Skeletal muscle tissue (tissue), 4 donors: ENCODE data around the gene FOSL1. TPM values are rescaled to one million over a fixed set of nuclear protein-coding genes. Genes with fewer than 3 reads are reported as not detected.
A peak's percentile ranks its signal among the peaks of the same experiment; 100 is the strongest.

Experiments used
- H3K27ac ChIP-seq: one replicate; pipeline ENCODE4 v1.7.0; 2013; ENCODE audit warnings: mild to moderate bottlenecking, low read depth, low read length, inconsistent platforms
- H3K27me3 ChIP-seq, 3 donors: one replicate each; pipeline ENCODE4 v1.7.0; 2013; ENCODE audit warnings: low read length in 3 of 3; ENCODE audit not compliant: control insufficient read depth in 3 of 3, insufficient read depth in 3 of 3
- H3K36me3 ChIP-seq, 3 donors: one replicate each; pipeline ENCODE4 v1.7.0; 2013; ENCODE audit warnings: low read length in 3 of 3; ENCODE audit not compliant: control insufficient read depth in 3 of 3, insufficient read depth in 3 of 3
- H3K4me1 ChIP-seq, 3 donors: one replicate each; pipeline ENCODE4 v1.7.0; 2013; ENCODE audit warnings: low read length in 3 of 3, mild to moderate bottlenecking in 3 of 3; ENCODE audit not compliant: control insufficient read depth in 3 of 3, insufficient read depth in 3 of 3
- H3K4me3 ChIP-seq, 3 donors: one replicate each; pipeline ENCODE4 v1.7.0; 2013; ENCODE audit warnings: low read length in 3 of 3
- H3K9ac ChIP-seq, 3 donors: one replicate each; pipeline ENCODE4 v1.7.0; 2013; ENCODE audit warnings: low read length in 3 of 3, mild to moderate bottlenecking in 3 of 3, moderate library complexity in 2 of 3, low read depth in 1 of 3
- H3K9me3 ChIP-seq, 3 donors: one replicate each; pipeline ENCODE4 v1.7.0; 2013; ENCODE audit warnings: low read length in 3 of 3; ENCODE audit not compliant: control insufficient read depth in 3 of 3
- total RNA-seq: library from RNA; depleted of rRNA; stranded (reverse); fragments of >200 nt; gene quantifications from one replicate; pipeline ENCODE4 v1.2.3, GENCODE V29; 2014
- donor health status: Osteomylitis.

FOSL1 gene
- not detected for total RNA-seq

DNA sequence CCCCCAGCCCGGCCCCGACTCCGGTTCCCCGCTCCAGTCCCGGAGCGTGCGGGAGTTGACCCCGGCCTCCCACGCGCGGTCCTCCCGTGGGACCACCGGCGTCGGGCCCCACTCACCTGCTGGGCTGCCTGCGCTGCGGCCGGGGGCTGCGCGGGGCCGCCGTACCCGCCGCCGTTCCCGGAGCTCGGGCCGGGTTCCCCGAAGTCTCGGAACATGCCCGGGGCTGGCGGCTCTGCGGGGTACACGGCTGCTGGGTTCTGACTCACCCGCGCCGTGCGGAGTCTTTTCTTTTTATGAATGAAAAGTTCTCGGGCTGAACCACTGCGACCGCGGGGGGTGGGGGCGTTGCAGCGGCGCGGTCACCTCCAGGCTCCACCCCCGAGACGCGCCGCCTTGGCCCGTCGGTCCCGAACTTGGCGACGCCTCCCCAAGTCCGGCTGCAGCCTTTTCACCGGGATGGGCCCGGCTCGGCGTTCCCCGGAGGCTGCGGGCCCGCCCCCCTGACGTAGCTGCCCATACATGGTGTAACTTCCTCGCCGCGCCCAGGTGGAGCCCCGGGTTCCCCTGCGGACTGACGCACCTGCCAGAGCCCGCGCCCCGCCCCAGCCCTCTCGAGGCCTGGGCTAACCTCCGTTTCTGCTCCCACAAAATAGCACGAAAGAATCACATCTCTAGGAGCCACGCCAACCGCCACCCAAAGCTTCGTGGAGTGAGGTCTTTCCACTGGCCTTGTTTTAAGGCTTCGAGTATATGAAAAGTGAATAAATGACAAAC is at the start of gene FOSL1:
TSS of gene FOSL1 (minus strand) at position 264 of the 774 bp plus-strand sequence. CDS start at position 215, 49 bp downstream.
- no peaks in the 10 kb centered on the region for H3K9me3 ChIP-seq
- H3K4me1 ChIP-seq: peaks cover 6 to 9% (median 9%) of the 10 kb centered on the region in 3 donors
- H3K27ac ChIP-seq: no peak within 1 kb of the TSS
- H3K27me3 ChIP-seq: peaks cover 4 to 13% (median 11%) of the 10 kb centered on the region in 3 donors
- H3K36me3 ChIP-seq: no peaks in the 10 kb centered on the region
- H3K4me3 ChIP-seq: peak within 1 kb of the TSS; percentile 55 to 69 (median 61)
- H3K9ac ChIP-seq: peak within 1 kb of the TSS; percentile 43 to 59 (median 54)

DNA sequence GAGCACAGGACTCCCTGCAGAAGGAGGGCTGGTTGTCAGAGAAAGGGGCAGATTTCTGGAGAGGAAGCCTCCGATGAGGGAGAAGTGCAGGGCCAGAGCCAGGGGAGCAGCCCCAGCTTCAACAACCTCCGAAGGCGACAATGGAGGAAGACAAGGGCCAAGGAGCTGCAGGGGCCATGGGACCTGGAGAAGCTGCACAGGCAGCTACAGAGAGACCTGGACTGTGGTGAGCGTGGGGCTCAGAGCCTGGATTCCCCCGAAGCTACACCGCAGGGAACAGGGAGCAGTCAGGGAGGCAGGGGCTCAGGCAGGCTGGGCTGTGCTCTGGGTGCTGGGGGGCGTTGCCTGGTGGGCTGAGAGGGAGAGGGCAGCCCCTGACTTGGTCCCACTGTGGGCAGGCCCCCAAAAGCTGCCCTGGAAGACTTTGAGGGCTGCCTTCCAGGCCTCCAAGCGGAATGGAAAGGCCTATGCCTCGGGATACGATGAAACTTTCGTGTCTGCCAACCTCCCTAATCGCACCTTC is 47.5 kb upstream of the FOSL1 start:
- Histone ChIP-seq H3K4me1 (no peaks in the 10 kb centered on the region), H3K27ac (no peak overlapping the region), H3K36me3 (no peaks in the 10 kb centered on the region), H3K27me3 (peaks cover 5 to 11% (median 10%) of the 10 kb centered on the region in 3 donors), H3K9me3 (no peaks in the 10 kb centered on the region), H3K9ac (no peak overlapping the region), H3K4me3 (no peak overlapping the region)

- no peaks in the 10 kb centered on the region for H3K4me1 ChIP-seq
- no peak overlapping the region for H3K27ac ChIP-seq
- H3K4me3 ChIP-seq: no peak overlapping the region
- H3K9ac ChIP-seq: no peak overlapping the region
- peaks cover 2 to 11% (median 10%) of the 10 kb centered on the region in 3 donors for H3K27me3 ChIP-seq
- H3K9me3 ChIP-seq: no peaks in the 10 kb centered on the region
- H3K36me3 ChIP-seq: no peaks in the 10 kb centered on the region
Observed at GRCh38 chr11:65947133-65947532, 46.9 kb upstream of the FOSL1 start.

DNA sequence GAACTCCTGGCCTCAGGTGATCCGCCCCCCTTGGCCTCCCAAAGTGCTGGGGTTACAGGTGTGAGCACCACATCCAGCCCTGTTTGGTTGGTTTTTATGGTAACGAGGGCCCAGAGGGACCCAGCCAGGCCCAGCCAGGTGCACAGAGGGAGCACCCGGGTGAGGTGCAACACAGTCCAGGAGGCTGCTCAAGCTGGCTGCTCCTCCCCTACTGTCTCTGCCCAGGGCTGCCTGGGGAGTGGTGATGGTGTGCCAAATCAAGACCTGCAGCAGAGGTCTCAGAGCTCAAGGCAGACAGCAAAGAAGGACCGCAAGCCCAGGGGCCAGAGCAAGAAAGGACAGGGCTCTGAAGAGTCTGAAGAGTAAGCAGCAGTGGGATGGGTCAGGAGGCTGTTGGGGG is 46.5 kb upstream of the FOSL1 start:
- Histone ChIP-seq H3K27ac (no peak overlapping the region), H3K9me3 (no peaks in the 10 kb centered on the region), H3K9ac (no peak overlapping the region), H3K4me1 (no peaks in the 10 kb centered on the region), H3K4me3 (no peak overlapping the region), H3K27me3 (peaks cover 0 to 11% (median 10%) of the 10 kb centered on the region in 3 donors), H3K36me3 (no peaks in the 10 kb centered on the region)

- Histone ChIP-seq H3K9ac (no peak overlapping the region), H3K27ac (no peak overlapping the region), H3K4me3 (no peak overlapping the region)
Observed at GRCh38 chr11:65945941-65946558, 45.9 kb upstream of the FOSL1 start.

GRCh38 chr11:65945430-65945911 is 45.3 kb upstream of the FOSL1 start, which contains the start of gene TSGA10IP:
TSS of gene TSGA10IP (plus strand) at chr11:65945480. CDS start at chr11:65945676, 196 bp downstream.
- H3K9me3 ChIP-seq: no peaks in the 10 kb centered on the region
- peaks cover 0 to 16% (median 14%) of the 10 kb centered on the region in 3 donors for H3K27me3 ChIP-seq
- H3K27ac ChIP-seq: no peak within 1 kb of the TSS
- no peaks in the 10 kb centered on the region for H3K36me3 ChIP-seq
- H3K4me1 ChIP-seq: no peaks in the 10 kb centered on the region
- no peak within 1 kb of the TSS for H3K9ac ChIP-seq
- no peak within 1 kb of the TSS for H3K4me3 ChIP-seq

More at GRCh38 chr11:65945941-65946558, 45.9 kb upstream of the FOSL1 start:
- H3K36me3 ChIP-seq: no peaks in the 10 kb centered on the region
- H3K9me3 ChIP-seq: no peaks in the 10 kb centered on the region
- H3K4me1 ChIP-seq: no peaks in the 10 kb centered on the region
- H3K27me3 ChIP-seq: peaks cover 0 to 15% (median 13%) of the 10 kb centered on the region in 3 donors

DNA sequence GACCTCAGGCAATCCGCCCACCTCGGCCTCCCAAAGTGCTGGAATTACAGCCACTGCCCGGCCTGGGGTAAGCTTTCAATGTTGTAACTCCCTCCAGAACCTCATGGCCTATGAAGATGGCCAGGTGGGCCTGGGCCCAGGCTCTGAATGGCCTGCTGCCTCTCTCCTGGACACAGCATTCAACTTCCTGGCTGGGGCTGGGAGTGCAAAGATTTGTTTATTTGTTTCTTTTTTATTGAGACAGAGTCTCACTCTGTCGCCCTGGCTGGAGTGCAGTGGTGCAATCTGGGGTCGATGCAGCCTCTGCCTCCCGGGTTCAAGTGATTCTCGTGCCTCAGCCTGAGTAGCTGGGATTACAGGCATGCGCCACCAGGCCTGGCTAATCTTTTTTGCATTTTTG is 44.6 kb upstream of the FOSL1 start:
- no peak overlapping the region for H3K9ac ChIP-seq
- H3K4me3 ChIP-seq: no peak overlapping the region
- no peaks in the 10 kb centered on the region for H3K4me1 ChIP-seq
- H3K36me3 ChIP-seq: no peaks in the 10 kb centered on the region
- no peak overlapping the region for H3K27ac ChIP-seq
- H3K9me3 ChIP-seq: no peaks in the 10 kb centered on the region
- peaks cover 0 to 16% (median 14%) of the 10 kb centered on the region in 3 donors for H3K27me3 ChIP-seq

- H3K36me3 ChIP-seq: no peaks in the 10 kb centered on the region
- H3K4me1 ChIP-seq: no peaks in the 10 kb centered on the region
- H3K4me3 ChIP-seq: no peak overlapping the region
- peaks cover 0 to 16% (median 14%) of the 10 kb centered on the region in 3 donors for H3K27me3 ChIP-seq
- no peak overlapping the region for H3K9ac ChIP-seq
- H3K9me3 ChIP-seq: no peaks in the 10 kb centered on the region
- no peak overlapping the region for H3K27ac ChIP-seq
Observed at GRCh38 chr11:65944191-65944590, 44.0 kb upstream of the FOSL1 start.

GRCh38 chr11:65942531-65942930 is 42.3 kb upstream of the FOSL1 start:
- Histone ChIP-seq H3K4me3 (no peak overlapping the region), H3K9me3 (no peaks in the 10 kb centered on the region), H3K4me1 (no peaks in the 10 kb centered on the region), H3K9ac (no peak overlapping the region), H3K27me3 (peaks cover 0 to 21% (median 13%) of the 10 kb centered on the region in 3 donors), H3K36me3 (no peaks in the 10 kb centered on the region), H3K27ac (no peak overlapping the region)
